Liver (tissue), 9 donors: Measurements from ENCODE around the gene CDH1. TPM values are rescaled to one million over a fixed set of nuclear protein-coding genes. Genes with fewer than 3 reads are reported as not detected.

Experiments
- DNase-seq: peaks from one replicate; pipeline ENCODE4 v3.0.0-alpha.2; 2017; ENCODE audit warnings: low spot score
- H3K27ac ChIP-seq, 2 donors: one replicate each; pipeline ENCODE4 v1.7.0; 2013; ENCODE audit warnings: inconsistent platforms in 2 of 2, low read length in 2 of 2, control low read depth in 1 of 2, low read depth in 1 of 2, mild to moderate bottlenecking in 1 of 2
- H3K27me3 ChIP-seq, 4 donors: one replicate each; pipeline versions ENCODE4 v1.6.1 to v1.7.0; 2013; ENCODE audit warnings: low read length in 3 of 4, inconsistent platforms in 1 of 4, mild to moderate bottlenecking in 1 of 4, moderate library complexity in 1 of 4; ENCODE audit not compliant: control insufficient read depth in 4 of 4, insufficient read depth in 4 of 4
- H3K36me3 ChIP-seq, 4 donors: one replicate each; pipeline versions ENCODE4 v1.6.1 to v1.7.0; 2013; ENCODE audit warnings: low read length in 3 of 4, mild to moderate bottlenecking in 3 of 4, low read depth in 1 of 4, moderate library complexity in 1 of 4; ENCODE audit not compliant: control insufficient read depth in 4 of 4, insufficient read depth in 3 of 4
- H3K4me1 ChIP-seq, 4 donors: one replicate each; pipeline versions ENCODE4 v1.6.1 to v1.7.0; 2013; ENCODE audit warnings: low read length in 3 of 4, mild to moderate bottlenecking in 3 of 4, moderate library complexity in 1 of 4; ENCODE audit not compliant: control insufficient read depth in 4 of 4, insufficient read depth in 4 of 4
- H3K4me3 ChIP-seq, 3 donors: one replicate each; pipeline versions ENCODE4 v1.6.1 to v1.7.0; 2013; ENCODE audit warnings: low read length in 3 of 3, control low read depth in 1 of 3, low read depth in 1 of 3, mild to moderate bottlenecking in 1 of 3
- H3K9ac ChIP-seq, 2 donors: one replicate each; pipeline ENCODE4 v1.7.0; 2013; ENCODE audit warnings: low read length in 2 of 2, mild to moderate bottlenecking in 2 of 2, moderate library complexity in 2 of 2, control low read depth in 1 of 2, low read depth in 1 of 2
- H3K9me3 ChIP-seq, 4 donors: one replicate each; pipeline versions ENCODE4 v1.6.1 to v1.7.0; 2013; ENCODE audit warnings: low read length in 3 of 4; ENCODE audit not compliant: control insufficient read depth in 4 of 4
- CTCF ChIP-seq: fragments of 150-350 bp; IDR thresholded peaks from 2 replicates; pipeline ENCODE4 v1.5.1; 2017; ENCODE audit warnings: improper control_type of control experiment, low read depth, low read length; ENCODE audit not compliant: missing input control
- EGR1 ChIP-seq, 2 donors: IDR thresholded peaks; 2 replicates each; pipeline ENCODE4 v1.6.1; 2016 to 2018; ENCODE audit warnings: antibody characterized with exemption in 2 of 2, low read depth in 2 of 2
- FOXA1 ChIP-seq: IDR thresholded peaks from 2 replicates; pipeline ENCODE4 v1.6.1; 2016; ENCODE audit warnings: antibody characterized with exemption
- FOXA2 ChIP-seq: IDR thresholded peaks from 2 replicates; pipeline ENCODE4 v1.6.1; 2016; ENCODE audit warnings: antibody characterized with exemption
- GABPA ChIP-seq, 2 donors: IDR thresholded peaks in 1 of 2; conservative IDR thresholded peaks in 1 of 2; 2 replicates each; pipeline ENCODE4 v1.6.1; 2016; ENCODE audit warnings: antibody characterized with exemption in 2 of 2, mild to moderate bottlenecking in 1 of 2, moderate library complexity in 1 of 2
- HNF4A ChIP-seq, 2 donors: conservative IDR thresholded peaks; 2 replicates each; pipeline ENCODE4 v1.6.1; 2016; ENCODE audit warnings: antibody characterized with exemption in 2 of 2, mild to moderate bottlenecking in 2 of 2
- HNF4G ChIP-seq: IDR thresholded peaks from 2 replicates; pipeline ENCODE4 v1.6.1; 2016; ENCODE audit warnings: antibody characterized with exemption
- JUND ChIP-seq, 2 donors: IDR thresholded peaks; 2 replicates each; pipeline ENCODE4 v1.6.1; 2016; ENCODE audit warnings: antibody characterized with exemption in 2 of 2
- NR2F2 ChIP-seq: IDR thresholded peaks from 2 replicates; pipeline ENCODE4 v1.6.1; 2016; ENCODE audit warnings: antibody characterized with exemption
- RAD21 ChIP-seq, 2 donors: IDR thresholded peaks; 2 replicates each; pipeline ENCODE4 v1.6.1; 2016; ENCODE audit warnings: antibody characterized with exemption in 2 of 2, mild to moderate bottlenecking in 2 of 2
- RXRA ChIP-seq, 2 donors: IDR thresholded peaks; 2 replicates each; pipeline ENCODE4 v1.6.1; 2017 to 2018; ENCODE audit warnings: antibody characterized with exemption in 2 of 2, mild to moderate bottlenecking in 1 of 2
- SP1 ChIP-seq: IDR thresholded peaks from 2 replicates; pipeline ENCODE4 v1.6.1; 2018; ENCODE audit warnings: antibody characterized with exemption, mild to moderate bottlenecking
- TAF1 ChIP-seq: conservative IDR thresholded peaks from 2 replicates; pipeline ENCODE4 v1.6.1; 2016; ENCODE audit warnings: antibody characterized with exemption, mild to moderate bottlenecking
- YY1 ChIP-seq: IDR thresholded peaks from 2 replicates; pipeline ENCODE4 v1.6.1; 2016; ENCODE audit warnings: antibody characterized with exemption, mild to moderate bottlenecking
- WGBS: extraction: QIAGEN DNeasy Blood & Tissue Kit; methylation state at CpG from one replicate; pipeline ENCODE4 v1.1.7; 2013; 5-methylcytosine and 5-hydroxymethylcytosine counted together
- polyA plus RNA-seq, 2 donors: library from polyadenylated mRNA; stranded (reverse) in 1 of 2; unstranded in 1 of 2; fragments of 200-250 nt in 1 of 2; fragments of >200 nt in 1 of 2; fragmentation: Nextera tagmentation in 1 of 2; extraction: Ambion mirVana in 1 of 2; gene quantifications; one replicate each; pipeline versions ENCODE4 v1.2.1 to v1.2.3, GENCODE V29; 2013 to 2015
- total RNA-seq, 2 donors: library from RNA; depleted of rRNA; stranded (reverse); fragments of >200 nt; gene quantifications; one replicate each; pipeline ENCODE4 v1.2.3, GENCODE V29; 2014
- TF ChIP-seq, protein P1 (sequence below): IDR thresholded peaks from 2 replicates; pipeline ENCODE4 v1.6.1; 2016; ENCODE audit warnings: antibody characterized with exemption
- TF ChIP-seq, protein P2 (sequence below): IDR thresholded peaks from 2 replicates; pipeline ENCODE4 v1.6.1; 2016; ENCODE audit warnings: antibody characterized with exemption, mild to moderate bottlenecking
- TF ChIP-seq, protein P3 (sequence below): IDR thresholded peaks from 2 replicates; pipeline ENCODE4 v1.6.1; 2016; ENCODE audit warnings: antibody characterized with exemption
- donor health status: healthy.
- donor health status: healthy.
- donor health status: healthy.
- donor health status: healthy.
- donor health status: healthy.

The CDH1 gene
- total and polyA plus RNA-seq, 4 donors: 21.8 to 69.3 (median 50.3) TPM

DNA sequence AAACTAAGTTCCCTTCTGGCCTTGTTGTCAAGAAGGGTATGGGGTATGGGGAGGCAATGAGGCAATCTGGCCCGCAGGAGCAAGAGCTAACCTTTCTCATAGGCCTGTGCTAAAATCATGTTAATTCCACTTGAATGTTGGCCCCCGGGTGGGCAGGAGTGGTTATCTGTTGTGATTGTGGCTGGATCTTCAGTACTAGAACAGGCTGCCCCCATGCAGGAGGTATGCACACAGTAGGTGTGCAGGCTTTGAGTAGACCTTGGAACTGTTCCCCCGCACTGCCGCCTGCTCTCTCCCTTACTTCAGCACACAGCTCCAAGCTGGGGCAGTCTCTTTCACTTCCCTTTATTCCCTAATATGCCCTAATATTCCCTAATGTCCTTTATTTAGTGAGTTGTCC lies 53.9 kb downstream of the CDH1 start:
- Histone ChIP-seq H3K9me3 (no peaks in the 10 kb centered on the region), H3K9ac (peak overlapping the region; percentile 17 to 57), H3K36me3 (no peaks in the 10 kb centered on the region), H3K4me3 (no peak overlapping the region), H3K4me1 (peaks cover 18 to 49% (median 31%) of the 10 kb centered on the region in 4 donors), H3K27ac (peak overlapping the region; percentile 98 to 100), H3K27me3 (no peaks in the 10 kb centered on the region)
- DNase-seq: no peak
- TF ChIP-seq TAF1 (no peak), EGR1 (IDR thresholded peaks at IDR 0.05; ENCODE audit: low read depth in 2 of 2) (no peak), YY1 (no peak), NR2F2 (no peak), HNF4A (conservative IDR thresholded peaks at IDR 0.05) (no peak), FOXA1 (no peak), HNF4G (no peak), CTCF (no peak), JUND (IDR thresholded peaks at IDR 0.05) (no peak)
- TF ChIP-seq, protein P1, sequence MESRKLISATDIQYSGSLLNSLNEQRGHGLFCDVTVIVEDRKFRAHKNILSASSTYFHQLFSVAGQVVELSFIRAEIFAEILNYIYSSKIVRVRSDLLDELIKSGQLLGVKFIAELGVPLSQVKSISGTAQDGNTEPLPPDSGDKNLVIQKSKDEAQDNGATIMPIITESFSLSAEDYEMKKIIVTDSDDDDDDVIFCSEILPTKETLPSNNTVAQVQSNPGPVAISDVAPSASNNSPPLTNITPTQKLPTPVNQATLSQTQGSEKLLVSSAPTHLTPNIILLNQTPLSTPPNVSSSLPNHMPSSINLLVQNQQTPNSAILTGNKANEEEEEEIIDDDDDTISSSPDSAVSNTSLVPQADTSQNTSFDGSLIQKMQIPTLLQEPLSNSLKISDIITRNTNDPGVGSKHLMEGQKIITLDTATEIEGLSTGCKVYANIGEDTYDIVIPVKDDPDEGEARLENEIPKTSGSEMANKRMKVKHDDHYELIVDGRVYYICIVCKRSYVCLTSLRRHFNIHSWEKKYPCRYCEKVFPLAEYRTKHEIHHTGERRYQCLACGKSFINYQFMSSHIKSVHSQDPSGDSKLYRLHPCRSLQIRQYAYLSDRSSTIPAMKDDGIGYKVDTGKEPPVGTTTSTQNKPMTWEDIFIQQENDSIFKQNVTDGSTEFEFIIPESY: no peak
- TF ChIP-seq, protein P2, sequence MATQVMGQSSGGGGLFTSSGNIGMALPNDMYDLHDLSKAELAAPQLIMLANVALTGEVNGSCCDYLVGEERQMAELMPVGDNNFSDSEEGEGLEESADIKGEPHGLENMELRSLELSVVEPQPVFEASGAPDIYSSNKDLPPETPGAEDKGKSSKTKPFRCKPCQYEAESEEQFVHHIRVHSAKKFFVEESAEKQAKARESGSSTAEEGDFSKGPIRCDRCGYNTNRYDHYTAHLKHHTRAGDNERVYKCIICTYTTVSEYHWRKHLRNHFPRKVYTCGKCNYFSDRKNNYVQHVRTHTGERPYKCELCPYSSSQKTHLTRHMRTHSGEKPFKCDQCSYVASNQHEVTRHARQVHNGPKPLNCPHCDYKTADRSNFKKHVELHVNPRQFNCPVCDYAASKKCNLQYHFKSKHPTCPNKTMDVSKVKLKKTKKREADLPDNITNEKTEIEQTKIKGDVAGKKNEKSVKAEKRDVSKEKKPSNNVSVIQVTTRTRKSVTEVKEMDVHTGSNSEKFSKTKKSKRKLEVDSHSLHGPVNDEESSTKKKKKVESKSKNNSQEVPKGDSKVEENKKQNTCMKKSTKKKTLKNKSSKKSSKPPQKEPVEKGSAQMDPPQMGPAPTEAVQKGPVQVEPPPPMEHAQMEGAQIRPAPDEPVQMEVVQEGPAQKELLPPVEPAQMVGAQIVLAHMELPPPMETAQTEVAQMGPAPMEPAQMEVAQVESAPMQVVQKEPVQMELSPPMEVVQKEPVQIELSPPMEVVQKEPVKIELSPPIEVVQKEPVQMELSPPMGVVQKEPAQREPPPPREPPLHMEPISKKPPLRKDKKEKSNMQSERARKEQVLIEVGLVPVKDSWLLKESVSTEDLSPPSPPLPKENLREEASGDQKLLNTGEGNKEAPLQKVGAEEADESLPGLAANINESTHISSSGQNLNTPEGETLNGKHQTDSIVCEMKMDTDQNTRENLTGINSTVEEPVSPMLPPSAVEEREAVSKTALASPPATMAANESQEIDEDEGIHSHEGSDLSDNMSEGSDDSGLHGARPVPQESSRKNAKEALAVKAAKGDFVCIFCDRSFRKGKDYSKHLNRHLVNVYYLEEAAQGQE: no peak
- TF ChIP-seq, protein P3, sequence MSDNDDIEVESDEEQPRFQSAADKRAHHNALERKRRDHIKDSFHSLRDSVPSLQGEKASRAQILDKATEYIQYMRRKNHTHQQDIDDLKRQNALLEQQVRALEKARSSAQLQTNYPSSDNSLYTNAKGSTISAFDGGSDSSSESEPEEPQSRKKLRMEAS: no peak
- 83% methylated on average over 4 of the region's 4 CpGs for WGBS

- Histone ChIP-seq H3K4me3 (no peak overlapping the region), H3K9ac (peak overlapping the region; percentile 56 to 97), H3K27me3 (no peaks in the 10 kb centered on the region), H3K36me3 (no peaks in the 10 kb centered on the region), H3K27ac (peak overlapping the region; percentile 98 to 100), H3K9me3 (no peaks in the 10 kb centered on the region), H3K4me1 (peaks cover 15 to 41% (median 23%) of the 10 kb centered on the region in 4 donors)
- 21% methylated on average over 20 of the region's 20 CpGs for WGBS
- peak; percentile 58 for DNase-seq
- peak in 1 of 2 donors; percentile 15 for TF ChIP-seq GABPA (IDR thresholded peaks at IDR 0.05 in 1 of 2, conservative IDR thresholded peaks at IDR 0.05 in 1 of 2)
- TF ChIP-seq EGR1 (IDR thresholded peaks at IDR 0.05; ENCODE audit: low read depth in 2 of 2): peak; percentile 79 to 91
- peak; percentile 87 for TF ChIP-seq HNF4G
- TF ChIP-seq YY1: peak; percentile 80
- no peak for TF ChIP-seq TAF1
- TF ChIP-seq NR2F2: no peak
- no peak for TF ChIP-seq FOXA1
- TF ChIP-seq FOXA2: no peak
- TF ChIP-seq SP1: peak; percentile 99
- TF ChIP-seq, protein P1: peak; percentile 59
- TF ChIP-seq RAD21 (IDR thresholded peaks at IDR 0.05): peak in 1 of 2 donors; percentile 3
- TF ChIP-seq, protein P2: peak; percentile 36
- TF ChIP-seq RXRA (IDR thresholded peaks at IDR 0.05): peak; percentile 85 to 88
These were observed 55.6 kb downstream of the CDH1 start for GRCh38 chr16:68792465-68793324.
